NCI-H446 treated with DMSO at 0.1 percent for 48 hours (cell line): ENCODE results near the gene KRTAP5-9.
"Not testable (repeated sequence)": the region's sequence is repeated elsewhere in the genome, so short reads cannot be mapped to it uniquely, and the experiment has no call there.

Source experiments
- DNase-seq: peaks from one replicate; lab custom pipeline; 2025; lab: John Stamatoyannopoulos, UW

KRTAP5-9 gene

DNA sequence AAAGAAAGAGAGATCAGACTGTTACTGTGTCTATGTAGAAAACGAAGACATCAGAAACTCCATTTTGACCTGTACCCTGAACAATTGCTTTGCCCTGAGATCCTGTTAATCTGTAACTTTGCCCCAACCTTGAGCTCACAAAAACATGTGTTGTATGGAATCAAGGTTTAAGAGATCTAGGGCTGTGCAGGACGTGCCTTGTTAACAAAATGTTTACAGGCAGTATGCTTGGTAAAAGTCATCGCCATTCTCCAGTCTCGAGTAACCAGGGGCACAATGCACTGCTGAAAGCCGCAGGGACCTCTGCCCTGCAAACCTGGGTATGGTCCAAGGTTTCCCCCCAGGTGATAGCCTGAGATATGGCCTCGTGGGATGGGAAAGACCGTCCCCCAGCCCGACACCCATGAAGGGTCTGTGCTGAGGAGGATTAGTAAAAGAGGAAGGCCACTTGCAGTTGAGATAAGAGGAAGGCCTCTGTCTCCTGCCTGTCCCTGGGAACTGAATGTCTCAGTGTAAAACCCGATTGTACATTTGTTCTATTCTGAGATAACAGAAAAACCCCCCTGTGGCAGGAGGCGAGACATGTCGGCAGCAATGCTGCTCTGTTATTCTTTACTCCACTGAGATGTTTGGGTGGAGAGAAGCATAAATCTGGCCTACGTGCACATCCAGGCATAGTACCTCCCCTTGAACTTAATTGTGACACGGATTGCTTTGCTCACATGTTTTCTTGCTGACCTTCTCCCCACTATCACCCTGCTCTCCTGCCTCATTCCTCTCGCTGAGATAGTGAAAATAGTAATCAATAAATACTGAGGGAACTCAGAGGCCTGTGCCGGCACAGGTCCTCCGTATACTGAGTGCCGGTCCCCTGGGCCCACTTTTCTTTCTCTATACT lies 13.3 kb upstream of the KRTAP5-9 start:
- DNase-seq, result not testable (repeated sequence)

DNA sequence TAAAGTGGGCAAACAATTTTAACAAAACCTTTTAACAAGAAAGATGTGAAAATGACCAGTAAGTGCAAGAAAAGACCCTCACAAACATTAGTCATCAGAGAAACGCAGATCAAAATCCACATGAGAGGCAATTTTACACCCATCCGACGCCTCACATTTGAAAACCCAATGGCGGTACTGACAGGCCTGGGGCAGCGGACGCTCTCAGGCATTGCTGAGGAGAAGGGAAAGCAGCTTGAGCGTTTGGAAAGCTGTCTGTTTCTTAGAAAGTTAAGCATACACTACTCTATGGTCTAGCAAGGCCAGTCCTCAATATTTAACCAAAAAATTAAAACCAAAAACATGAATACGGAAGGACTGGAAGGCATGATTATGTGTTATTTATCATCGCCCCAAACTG lies 12.4 kb upstream of the KRTAP5-9 start:
- DNase-seq, result no peak

DNA sequence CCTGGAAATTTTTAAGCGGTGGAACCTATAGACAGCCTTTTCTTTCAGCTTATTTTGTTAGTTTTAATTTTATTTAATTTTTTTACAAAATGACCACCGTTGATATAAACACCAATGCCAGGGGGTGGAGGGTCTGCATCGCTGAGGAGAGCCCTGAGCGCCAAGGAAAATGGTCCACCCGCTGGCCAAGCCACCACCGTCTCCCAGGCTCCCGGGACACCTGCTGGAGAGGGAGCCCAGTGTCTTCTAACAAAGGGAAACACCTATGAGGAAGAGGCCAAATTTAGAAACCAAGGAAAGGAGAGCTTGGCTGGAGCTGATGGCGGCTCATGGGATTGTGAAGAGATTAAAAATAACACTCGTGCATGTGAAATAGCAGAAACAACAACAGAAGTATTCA lies 10.7 kb upstream of the KRTAP5-9 start:
- no peak for DNase-seq

DNA sequence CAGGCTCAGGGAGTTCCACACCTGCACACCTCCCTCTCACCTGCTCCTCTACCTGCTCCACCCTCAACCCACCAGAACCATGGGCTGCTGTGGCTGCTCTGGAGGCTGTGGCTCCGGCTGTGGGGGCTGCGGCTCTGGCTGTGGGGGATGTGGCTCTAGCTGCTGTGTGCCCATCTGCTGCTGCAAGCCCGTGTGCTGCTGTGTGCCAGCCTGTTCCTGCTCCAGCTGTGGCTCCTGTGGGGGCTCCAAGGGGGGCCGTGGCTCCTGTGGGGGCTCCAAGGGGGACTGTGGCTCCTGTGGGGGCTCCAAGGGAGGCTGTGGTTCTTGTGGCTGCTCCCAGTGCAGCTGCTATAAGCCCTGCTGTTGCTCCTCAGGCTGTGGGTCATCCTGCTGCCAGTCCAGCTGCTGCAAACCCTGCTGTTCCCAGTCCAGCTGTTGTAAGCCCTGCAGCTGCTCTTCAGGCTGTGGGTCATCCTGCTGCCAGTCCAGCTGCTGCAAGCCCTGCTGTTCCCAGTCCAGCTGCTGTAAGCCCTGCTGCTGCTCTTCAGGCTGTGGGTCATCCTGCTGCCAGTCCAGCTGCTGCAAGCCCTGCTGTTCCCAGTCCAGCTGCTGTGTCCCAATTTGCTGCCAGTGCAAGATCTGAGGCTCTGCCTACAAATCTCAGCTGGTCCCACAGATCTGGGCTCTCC lies 10.1 kb upstream of the KRTAP5-9 start, which contains the start of gene KRTAP5-8:
KRTAP5-8 (plus strand) TSS at position 49 of the 689 bp plus-strand sequence; CDS start at position 80, 31 bp downstream.
- not testable (repeated sequence) for DNase-seq

DNA sequence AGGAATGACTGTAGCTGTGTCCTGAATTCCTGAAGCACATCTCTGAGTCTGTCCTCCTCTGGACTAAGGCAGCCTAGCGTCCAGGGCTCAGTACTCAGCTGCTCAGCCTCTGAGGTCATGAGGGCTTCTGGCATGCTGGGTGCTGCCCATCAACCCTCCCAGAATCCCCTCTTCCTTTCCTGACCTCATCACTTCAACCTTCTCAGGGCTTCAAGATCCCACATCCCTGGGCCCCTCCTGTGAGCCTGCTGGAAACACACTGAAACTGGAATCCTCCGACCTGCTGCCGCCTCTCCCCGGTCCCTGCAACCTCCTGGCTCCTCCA lies 9.6 kb upstream of the KRTAP5-9 start:
- DNase-seq, result no peak

DNA sequence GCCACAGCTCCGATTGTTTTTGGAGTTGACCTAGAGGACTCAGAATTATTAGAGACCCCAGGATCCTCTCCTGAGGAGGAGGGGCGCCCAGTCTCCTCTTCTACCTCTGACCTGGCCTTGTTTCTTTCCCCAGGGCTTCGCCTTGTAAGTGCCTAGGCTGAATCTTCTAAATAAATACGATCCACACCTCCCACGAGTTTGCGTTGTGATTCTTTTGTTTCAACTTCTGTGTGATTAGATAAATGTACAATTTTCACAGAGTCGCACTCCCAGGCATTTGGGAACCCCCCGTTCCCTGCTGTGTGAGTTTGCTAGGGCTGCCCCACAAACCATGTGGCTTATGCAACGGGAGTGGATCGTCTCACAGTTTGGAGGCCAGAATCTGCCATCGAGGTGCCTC lies 9.2 kb upstream of the KRTAP5-9 start:
- DNase-seq, result no peak

DNA sequence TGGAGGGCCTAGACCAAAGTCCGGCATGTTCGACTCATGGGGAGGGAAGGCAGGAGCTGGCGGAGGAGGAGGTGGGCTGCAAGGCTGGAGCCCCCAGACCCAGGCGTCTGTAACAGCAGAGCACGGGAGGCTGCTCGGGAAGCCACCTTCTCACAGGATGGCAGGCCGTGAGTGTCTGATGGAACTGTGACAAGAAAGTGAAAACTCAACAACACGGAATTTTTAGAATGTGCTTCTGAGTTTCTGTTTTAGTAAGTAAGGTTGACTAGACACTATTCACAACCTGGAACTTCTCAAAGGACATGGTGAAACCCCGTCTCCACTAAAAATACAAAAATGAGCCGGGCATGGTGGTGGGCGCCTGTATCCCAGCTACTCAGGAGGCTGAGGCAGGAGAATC lies 8.2 kb upstream of the KRTAP5-9 start:
- not testable (repeated sequence) for DNase-seq

DNA sequence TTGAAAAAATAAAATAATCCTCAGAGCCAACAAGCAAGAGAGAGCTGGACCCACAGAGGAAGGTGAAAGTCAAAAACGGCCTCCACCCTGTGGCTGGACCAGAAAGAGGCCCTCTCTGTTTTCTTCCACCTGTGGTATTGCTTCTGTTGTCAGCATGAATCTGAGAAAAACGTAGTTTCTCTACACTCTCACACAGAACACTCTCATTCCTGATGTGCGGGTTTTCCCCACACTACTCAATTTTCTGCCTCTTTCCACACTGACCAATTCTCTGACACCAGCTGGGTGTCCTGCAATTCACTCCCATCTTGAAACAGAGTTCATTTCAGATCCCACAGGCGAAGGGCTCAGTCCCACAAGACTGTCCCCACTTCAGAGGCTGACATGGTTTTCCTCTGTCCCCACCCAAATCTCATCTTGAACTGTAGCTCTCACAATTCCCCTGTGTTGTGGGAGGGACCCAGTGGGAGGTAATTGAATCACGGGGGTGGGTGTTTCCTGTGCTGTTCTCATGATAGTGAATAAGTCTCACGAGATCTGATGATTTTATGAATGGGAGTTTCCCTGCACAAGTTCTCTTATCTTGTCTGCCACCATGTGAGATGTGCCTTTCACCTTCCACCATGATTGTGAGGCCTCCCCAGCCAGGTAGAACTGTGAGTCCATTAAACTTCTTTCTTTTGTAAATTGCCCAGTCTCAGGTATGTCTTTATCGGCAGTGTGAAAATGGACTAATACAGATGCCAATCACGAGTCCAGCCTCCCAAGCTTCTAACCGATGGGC lies 7.5 kb upstream of the KRTAP5-9 start:
- DNase-seq, result not testable (repeated sequence)

DNA sequence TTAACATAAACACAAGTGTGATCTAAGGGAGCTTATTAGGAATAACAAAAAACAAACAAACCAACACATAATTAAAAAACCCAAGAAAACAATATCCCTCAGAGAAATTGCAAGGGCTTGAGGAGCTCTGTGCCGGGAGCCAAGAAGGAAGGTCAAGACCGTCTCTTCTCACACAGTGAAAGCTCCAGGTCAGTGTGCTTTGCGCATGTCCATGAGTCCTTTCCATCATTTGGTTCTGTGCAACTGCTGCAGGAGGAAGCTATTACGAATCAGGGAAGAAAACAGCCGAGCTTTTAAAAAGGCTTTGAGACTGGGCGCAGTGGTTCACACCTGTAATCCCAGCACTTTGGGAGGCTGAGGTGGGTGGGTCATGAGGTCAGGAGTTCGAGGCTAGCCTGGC lies 5.8 kb upstream of the KRTAP5-9 start:
- DNase-seq, result no peak

DNA sequence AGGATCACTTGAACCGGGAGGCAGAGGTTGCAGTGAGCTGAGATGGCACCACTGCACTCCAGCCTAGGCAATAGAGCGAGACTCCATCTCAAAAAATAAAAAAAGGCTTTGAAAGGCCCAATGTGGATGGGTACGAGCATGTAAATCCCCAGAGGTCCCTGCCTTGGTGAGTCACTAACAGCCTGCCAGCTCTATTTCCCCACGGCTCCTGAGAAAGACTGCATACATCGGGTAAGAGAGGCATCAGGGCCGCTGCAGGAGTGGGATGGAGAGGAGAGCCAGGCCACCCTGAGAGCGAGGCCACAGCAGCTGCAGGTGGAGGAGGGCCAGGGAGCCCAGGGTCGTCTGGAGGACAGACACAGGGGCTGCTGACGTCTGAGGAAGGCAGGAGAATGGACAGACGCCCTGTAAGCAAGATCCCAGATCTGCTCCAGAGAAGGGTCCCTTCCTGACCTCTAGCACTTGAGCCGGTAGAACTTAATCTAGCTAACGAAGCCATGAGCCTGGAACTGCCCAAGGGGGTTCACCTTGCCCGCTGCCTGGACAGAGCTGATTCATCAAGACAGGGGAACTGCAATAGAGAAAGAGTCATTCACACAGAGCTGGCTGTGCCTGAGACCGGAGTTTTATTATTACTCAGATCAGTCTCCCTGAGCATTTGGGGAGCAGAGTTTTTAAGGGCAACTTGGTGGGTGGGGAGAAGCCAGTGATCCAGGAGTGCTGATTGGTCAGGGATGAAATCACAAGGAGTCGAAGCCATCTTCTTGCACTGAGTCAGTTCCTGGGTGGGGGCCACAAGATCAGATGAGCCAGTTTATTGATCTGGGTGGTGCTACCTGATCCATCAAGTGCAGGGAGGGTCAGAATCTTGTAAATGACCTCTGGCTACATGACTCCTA lies 5.1 kb upstream of the KRTAP5-9 start:
- no peak for DNase-seq

DNA sequence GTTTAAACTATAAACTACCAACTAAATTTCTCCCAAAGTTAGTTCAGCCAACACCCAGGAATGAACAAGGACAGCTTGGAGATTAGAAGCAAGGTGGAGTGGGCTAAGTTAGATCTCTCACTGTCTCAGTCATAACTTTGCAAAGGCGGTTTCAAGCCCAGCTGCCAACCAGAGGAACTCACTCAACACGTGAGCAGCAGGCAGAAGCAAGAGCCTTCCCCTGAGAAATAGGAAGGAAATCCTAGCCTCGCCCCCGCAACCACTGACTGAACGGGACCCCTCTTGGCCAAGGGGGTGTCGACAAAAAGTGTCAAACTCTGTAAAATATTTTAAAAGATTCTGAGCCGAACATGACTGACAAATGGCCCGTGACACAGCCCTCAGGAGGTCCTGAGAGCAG lies 4.4 kb upstream of the KRTAP5-9 start:
- DNase-seq, result no peak

DNA sequence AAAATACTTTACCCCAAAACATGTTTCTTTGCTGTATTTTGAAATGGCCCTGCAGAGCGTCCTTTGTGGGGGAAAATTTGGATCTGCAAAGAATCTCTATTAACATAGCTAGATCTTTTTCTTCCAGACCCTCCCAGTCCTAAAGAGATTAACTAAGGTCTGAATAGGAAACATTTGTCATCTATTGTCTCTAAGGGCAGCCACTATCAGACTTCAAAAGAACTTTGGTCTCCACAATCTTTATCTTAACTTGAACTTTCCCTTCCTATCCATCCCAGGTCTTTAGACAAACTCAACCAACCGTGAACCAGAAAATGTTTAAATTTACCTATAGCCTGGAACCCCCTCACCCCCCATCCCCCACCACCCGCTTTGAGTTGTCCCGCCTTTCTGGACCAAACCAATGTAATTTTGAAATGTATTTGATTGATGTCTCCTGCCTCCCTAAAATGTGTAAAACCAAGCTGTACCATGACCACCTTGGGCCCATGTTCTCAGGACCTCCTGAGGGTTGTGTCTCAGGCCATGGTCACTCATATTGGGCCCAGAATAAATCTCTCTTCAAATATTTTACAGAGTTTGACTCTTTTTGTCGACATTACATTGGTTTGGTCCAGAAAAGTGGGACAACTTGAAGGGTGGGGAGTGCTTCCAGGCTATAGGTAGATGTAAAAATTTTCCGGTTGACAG lies 3.5 kb upstream of the KRTAP5-9 start:
- no peak for DNase-seq

DNA sequence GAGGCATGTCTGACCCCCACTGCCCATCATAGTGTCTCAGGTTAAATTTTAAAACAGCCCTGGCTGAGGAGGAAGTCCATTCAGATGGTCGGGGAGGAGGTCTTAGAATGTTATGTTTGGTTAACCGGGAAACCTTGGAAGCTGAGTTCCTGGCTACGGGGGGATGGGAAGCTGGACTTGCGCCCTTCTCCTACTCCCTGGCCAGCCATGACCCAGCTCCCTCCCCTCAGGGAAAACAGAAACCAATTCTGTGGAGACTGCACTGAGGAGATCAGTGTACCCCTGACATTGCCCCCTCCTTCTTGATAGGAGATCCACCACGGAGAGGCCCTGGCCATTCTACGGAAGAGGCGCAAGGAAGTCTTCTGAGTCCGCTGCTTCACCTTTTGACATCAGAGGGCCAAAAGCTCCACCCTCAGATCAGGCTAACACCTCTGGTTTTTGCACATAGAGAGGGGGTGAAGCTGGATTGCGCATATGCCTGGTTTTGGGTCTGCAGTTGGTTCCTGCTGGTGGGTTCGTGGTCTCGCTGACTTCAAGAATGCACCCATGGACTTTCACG lies 2.7 kb upstream of the KRTAP5-9 start:
- DNase-seq, result no peak

DNA sequence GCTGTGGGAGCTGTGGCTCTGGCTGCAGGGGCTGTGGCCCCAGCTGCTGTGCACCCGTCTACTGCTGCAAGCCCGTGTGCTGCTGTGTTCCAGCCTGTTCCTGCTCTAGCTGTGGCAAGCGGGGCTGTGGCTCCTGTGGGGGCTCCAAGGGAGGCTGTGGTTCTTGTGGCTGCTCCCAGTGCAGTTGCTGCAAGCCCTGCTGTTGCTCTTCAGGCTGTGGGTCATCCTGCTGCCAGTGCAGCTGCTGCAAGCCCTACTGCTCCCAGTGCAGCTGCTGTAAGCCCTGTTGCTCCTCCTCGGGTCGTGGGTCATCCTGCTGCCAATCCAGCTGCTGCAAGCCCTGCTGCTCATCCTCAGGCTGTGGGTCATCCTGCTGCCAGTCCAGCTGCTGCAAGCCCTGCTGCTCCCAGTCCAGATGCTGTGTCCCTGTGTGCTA lies 514 bp downstream of the KRTAP5-9 start:
- no peak for DNase-seq

DNA sequence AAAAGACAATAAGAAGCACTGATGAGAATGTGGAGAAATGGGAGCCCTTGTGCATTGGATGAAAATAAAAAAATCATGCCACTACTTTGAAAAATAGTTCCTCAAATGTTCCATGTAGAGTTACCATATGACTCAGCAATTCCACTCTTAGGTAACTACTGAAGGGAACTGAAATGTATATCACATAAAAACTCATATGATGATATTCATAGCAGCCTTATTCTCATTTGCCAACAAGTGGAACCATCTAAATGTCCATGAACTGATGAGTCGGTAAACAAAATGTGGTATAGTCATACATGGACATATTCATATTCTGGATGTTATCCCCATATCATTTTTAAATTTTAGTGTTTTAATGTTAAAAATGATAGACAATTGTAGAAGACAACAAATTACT lies 3.5 kb downstream of the KRTAP5-9 start:
- no peak for DNase-seq

DNA sequence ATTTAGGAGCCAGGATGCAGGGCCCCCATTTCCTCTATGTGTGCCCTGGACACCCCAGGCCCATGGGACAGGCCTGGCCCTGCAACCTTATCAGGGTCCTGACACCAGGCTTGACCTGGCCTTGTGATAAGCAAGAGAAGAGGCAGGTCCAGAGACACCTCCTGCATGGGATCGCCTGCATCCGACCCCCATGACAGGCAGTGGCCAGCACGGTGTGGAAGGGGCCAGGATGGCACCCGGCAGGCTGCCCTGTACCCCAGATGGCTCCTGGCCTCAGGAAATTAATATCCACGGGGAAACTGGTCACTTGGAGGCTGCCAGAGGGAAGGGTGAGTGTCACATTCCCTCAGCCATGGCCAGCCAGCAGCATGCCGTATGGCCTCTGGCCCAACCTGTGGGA lies 6.8 kb downstream of the KRTAP5-9 start:
- DNase-seq, result no peak

DNA sequence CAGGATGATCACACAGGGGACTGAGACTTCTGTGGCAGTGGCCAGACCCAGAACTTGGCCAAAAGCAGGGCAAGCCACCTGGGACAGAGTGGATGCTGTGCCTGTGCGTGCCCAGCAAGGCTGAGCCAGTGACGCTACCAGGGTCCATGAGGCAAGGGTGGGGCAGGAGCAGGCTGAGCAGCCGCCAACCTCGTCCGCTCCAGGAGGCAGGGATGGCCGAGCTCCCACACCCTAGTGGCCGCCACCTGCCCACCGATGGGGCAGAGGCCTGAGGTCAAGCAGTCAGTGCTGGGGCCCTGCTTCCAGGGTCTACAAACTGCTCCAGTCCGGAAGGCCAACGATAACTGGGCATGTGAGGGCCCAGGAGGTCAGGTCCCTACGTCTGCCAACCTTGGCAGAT lies 7.3 kb downstream of the KRTAP5-9 start:
- no peak for DNase-seq

DNA sequence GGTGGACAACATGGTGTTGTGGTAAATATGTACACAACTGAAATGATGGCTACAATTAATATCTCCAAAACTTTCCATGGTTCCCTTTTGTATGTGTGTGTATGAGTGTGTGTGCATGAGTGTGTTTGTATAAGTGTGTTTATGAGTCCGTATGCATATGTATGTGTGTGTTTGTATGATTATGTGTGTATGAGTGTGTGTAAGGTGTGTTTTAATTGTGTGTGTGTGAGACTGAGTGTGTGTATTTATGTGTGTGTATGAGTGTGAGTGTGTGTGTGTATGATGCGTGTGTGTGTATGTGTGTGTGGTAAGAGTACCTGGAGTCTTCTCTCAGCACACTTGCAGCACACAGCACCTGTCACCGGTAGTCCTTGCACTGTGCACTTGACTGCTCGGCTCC lies 7.8 kb downstream of the KRTAP5-9 start:
- DNase-seq, result no peak

DNA sequence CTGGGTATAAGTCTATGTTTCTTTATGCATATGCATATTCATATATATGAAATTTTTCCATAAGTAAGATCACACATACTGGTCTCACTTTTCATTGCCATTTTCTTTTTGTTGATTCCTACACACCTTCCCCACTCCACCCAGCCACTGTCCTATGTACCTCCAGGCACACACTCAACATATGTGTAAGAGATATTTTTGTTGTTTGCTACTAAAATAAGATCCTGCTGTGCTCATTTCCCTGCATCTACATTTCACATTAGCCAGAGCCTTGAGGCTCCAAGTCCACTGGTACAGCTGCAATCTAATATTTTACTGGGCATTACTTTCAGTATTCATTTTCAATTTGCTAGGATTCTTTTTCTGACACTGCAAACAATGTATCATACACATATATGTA lies 9.0 kb downstream of the KRTAP5-9 start:
- DNase-seq, result no peak

DNA sequence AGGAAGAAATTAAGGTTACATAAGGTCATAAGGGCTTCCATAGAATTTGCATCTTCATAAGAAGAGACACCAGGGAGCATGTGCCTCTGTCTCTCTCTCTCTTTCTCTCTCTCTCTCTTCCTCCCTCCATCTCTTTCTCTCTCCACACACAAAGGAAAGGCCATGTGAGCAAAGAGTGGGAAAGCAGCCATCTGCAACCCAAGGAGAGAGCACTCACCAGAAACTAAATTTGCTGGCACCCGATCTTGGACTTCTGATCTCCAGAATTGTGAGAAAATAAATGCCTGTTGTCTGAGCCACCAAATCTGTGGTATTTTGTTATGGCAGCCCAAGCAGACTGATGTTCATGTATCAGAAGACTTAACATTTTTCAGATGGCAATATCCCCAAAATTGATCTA lies 10.8 kb downstream of the KRTAP5-9 start:
- DNase-seq, result no peak

DNA sequence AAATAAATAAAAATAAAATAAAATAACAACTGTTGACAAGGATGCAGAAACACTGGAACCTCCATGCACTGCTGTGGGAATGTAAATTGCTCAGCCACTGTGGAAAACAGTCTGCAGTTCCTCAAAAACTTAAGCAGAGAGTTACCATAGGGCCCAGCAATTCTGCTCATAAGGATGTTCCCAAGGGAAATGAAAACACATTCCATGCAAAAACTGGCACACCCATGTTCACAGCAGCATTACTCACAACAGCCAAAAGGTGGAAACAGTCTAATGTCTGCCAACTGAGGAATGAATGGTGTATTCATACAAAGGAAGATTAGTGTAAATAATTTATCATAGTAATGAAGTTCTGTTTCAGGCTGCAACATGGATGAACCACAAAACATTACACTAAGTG lies 13.9 kb downstream of the KRTAP5-9 start:
- DNase-seq, result no peak
